PC-3 (cell line): ENCODE data around the gene ZWILCH. TPM values are rescaled to one million over a fixed set of nuclear protein-coding genes. Genes with fewer than 3 reads are reported as not detected.
"Not testable (repeated sequence)": the region's sequence is repeated elsewhere in the genome, so short reads cannot be mapped to it uniquely, and the experiment has no call there.

Source experiments
- ATAC-seq: fragments of 200-7000 bp; cut with Tn5 transposase; 2 replicates; pipeline ENCODE4 v1.9.1; 2020; ENCODE audit warnings: mild to moderate bottlenecking, moderate library complexity
- BruUV-seq: library from RNA; stranded (reverse); fragments of 400-500 nt; replicated peaks from 2 replicates; lab custom pipeline; 2021; lab: Mats Ljungman, UMichigan
- CTCF ChIA-PET: fragments of 300-600 bp; sonication (Branson Sonifier 250); formaldehyde crosslinking; loops from one replicate; lab custom pipeline; 2022; ENCODE audit warnings: antibody characterized with exemption; lab: Charles Lee
- POLR2A ChIA-PET: fragments of 300-600 bp; sonication (Branson Sonifier 250); formaldehyde crosslinking; loops from one replicate; lab custom pipeline; 2022; ENCODE audit warnings: antibody characterized with exemption; ENCODE audit not compliant: unreplicated experiment; lab: Charles Lee
- DNase-seq: peaks from one replicate; pipeline ENCODE4 v3.0.0-alpha.2; 2015
- H2AFZ ChIP-seq: fragments of 300-600 bp; sonication (generic); 2 replicates; pipeline ENCODE4 v1.6.0; 2016; ENCODE audit warnings: antibody characterized with exemption, low read length
- H3F3A ChIP-seq: fragments of 300-600 bp; sonication (generic); one replicate; pipeline ENCODE4 v1.6.0; 2017; ENCODE audit warnings: antibody characterized with exemption, low read length, control low read depth, mild to moderate bottlenecking; ENCODE audit not compliant: unreplicated experiment
- H3K27ac ChIP-seq: fragments of 300-600 bp; sonication (generic); 2 replicates; pipeline ENCODE4 v1.5.1; 2016; ENCODE audit warnings: mild to moderate bottlenecking, low read length
- H3K27me3 ChIP-seq: fragments of 300-600 bp; sonication (generic); 2 replicates; pipeline ENCODE4 v1.6.1; 2016; ENCODE audit warnings: low read length, mixed read lengths
- H3K36me3 ChIP-seq: fragments of 300-600 bp; sonication (generic); 2 replicates; pipeline ENCODE4 v1.6.1; 2016; ENCODE audit warnings: low read depth, mixed run types, low read length, mixed read lengths
- H3K4me1 ChIP-seq: fragments of 300-600 bp; sonication (generic); 2 replicates; pipeline ENCODE4 v1.5.1; 2016; ENCODE audit warnings: low read length; ENCODE audit not compliant: insufficient read depth
- H3K4me2 ChIP-seq: fragments of 300-600 bp; sonication (generic); 2 replicates; pipeline ENCODE4 v1.6.0; 2016; ENCODE audit warnings: low read length
- H3K4me3 ChIP-seq: fragments of 300-600 bp; sonication (generic); 2 replicates; pipeline ENCODE4 v1.5.1; 2016; ENCODE audit warnings: mild to moderate bottlenecking, low read length, mixed read lengths
- H3K79me2 ChIP-seq: fragments of 300-600 bp; sonication (generic); 2 replicates; pipeline ENCODE4 v1.6.1; 2017; ENCODE audit warnings: low read length, mixed read lengths
- H3K9ac ChIP-seq: fragments of 300-600 bp; sonication (generic); 2 replicates; pipeline ENCODE4 v1.6.0; 2016; ENCODE audit warnings: mild to moderate bottlenecking, low read length
- H3K9me2 ChIP-seq: fragments of 300-600 bp; sonication (generic); replicated peaks from 2 replicates; pipeline ENCODE4 v1.6.1; 2016; ENCODE audit warnings: mixed run types, low read length, mixed read lengths
- H3K9me3 ChIP-seq: fragments of 300-600 bp; sonication (generic); 2 replicates; pipeline ENCODE4 v1.6.1; 2016; ENCODE audit warnings: low read length, mixed read lengths
- H4K20me1 ChIP-seq: fragments of 300-600 bp; sonication (generic); 2 replicates; pipeline ENCODE4 v1.6.1; 2016; ENCODE audit warnings: low read length, mixed read lengths
- CTCF ChIP-seq: fragments of 300-600 bp; sonication (generic); conservative IDR thresholded peaks from 2 replicates; pipeline ENCODE4 v1.5.1; 2017; ENCODE audit warnings: antibody characterized with exemption, low read depth, mild to moderate bottlenecking, low read length
- EZH2 ChIP-seq: fragments of 300-600 bp; sonication (generic); IDR thresholded peaks from one replicate; pipeline ENCODE4 v1.6.1; 2017; ENCODE audit warnings: antibody characterized with exemption, mild to moderate bottlenecking, low read length; ENCODE audit not compliant: unreplicated experiment
- EZH2phosphoT487 ChIP-seq: fragments of 300-600 bp; sonication (generic); IDR thresholded peaks from 2 replicates; pipeline ENCODE4 v1.6.1; 2018; ENCODE audit warnings: mild to moderate bottlenecking, antibody characterized with exemption, low read length, borderline replicate concordance
- intact Hi-C: fragments of 100-400 bp; cut with micrococcal nuclease; formaldehyde crosslinking; loops from 2 replicates; pipeline ENCODE4 v1.9.0; 2023
- total RNA-seq: library from RNA; depleted of rRNA; stranded (reverse); fragments of >200 nt; gene quantifications from 2 replicates; pipeline ENCODE4 v1.2.3, GENCODE V29; 2014

The ZWILCH gene
- total RNA-seq, 1 experiment from 2014 or later = 18.1 TPM

- no peak overlapping the region for H3K9ac ChIP-seq
- peaks cover 28% of the 10 kb centered on the region for H3K4me1 ChIP-seq
- H3K4me3 ChIP-seq = no peak overlapping the region
- H3K36me3 ChIP-seq = peaks cover 3% of the 10 kb centered on the region; the same call in 1 of the 2 replicates
- H2AFZ ChIP-seq = no peak overlapping the region
- DNase-seq (no peak), ATAC-seq (no peak)
- no peaks in the 10 kb centered on the region for H3F3A ChIP-seq
- H3K79me2 ChIP-seq = no peaks in the 10 kb centered on the region
- no peaks in the 10 kb centered on the region for H3K9me2 ChIP-seq
- TF ChIP-seq CTCF (no peak), EZH2phosphoT487 (no peak), EZH2 (no peak)
- BruUV-seq = no TSS peak
- H3K4me2 ChIP-seq = no peak overlapping the region
- no peaks in the 10 kb centered on the region for H3K27me3 ChIP-seq
- intact Hi-C loops = no loop called here
- ChIA-PET CTCF (no interaction called here), POLR2A (no interaction called here)
- no peaks in the 10 kb centered on the region for H4K20me1 ChIP-seq
- H3K27ac ChIP-seq = no peak overlapping the region
- H3K9me3 ChIP-seq = no peaks in the 10 kb centered on the region
Measured at GRCh38 chr15:66462627-66463026, 42.5 kb upstream of the ZWILCH start.

- H3F3A ChIP-seq, H3K9me3 ChIP-seq, H3K27me3 ChIP-seq, H4K20me1 ChIP-seq, H3K27ac ChIP-seq, H2AFZ ChIP-seq, H3K36me3 ChIP-seq, DNase-seq, intact Hi-C loops, ATAC-seq, H3K4me2 ChIP-seq, H3K79me2 ChIP-seq, H3K9me2 ChIP-seq, BruUV-seq, H3K4me3 ChIP-seq, POLR2A ChIA-PET, CTCF ChIA-PET, H3K9ac ChIP-seq: not testable (repeated sequence)
- H3K4me1 ChIP-seq = peaks cover 19% of the 10 kb centered on the region
Measured at GRCh38 chr15:66465294-66465693, 39.8 kb upstream of the ZWILCH start.

GRCh38 chr15:66467162-66468040 is 37.7 kb upstream of the ZWILCH start:
- BruUV-seq, H3K36me3 ChIP-seq, H3K9me2 ChIP-seq, H2AFZ ChIP-seq, H3F3A ChIP-seq, H4K20me1 ChIP-seq, H3K9ac ChIP-seq, H3K4me2 ChIP-seq, H3K27ac ChIP-seq, intact Hi-C loops, H3K4me1 ChIP-seq, H3K27me3 ChIP-seq, H3K9me3 ChIP-seq, DNase-seq, CTCF ChIA-PET, ATAC-seq, H3K4me3 ChIP-seq, POLR2A ChIA-PET, H3K79me2 ChIP-seq: not testable (repeated sequence)

- ATAC-seq, H3K9ac ChIP-seq, H3K27ac ChIP-seq, H2AFZ ChIP-seq, H3F3A ChIP-seq, H3K9me3 ChIP-seq, H3K36me3 ChIP-seq, H3K27me3 ChIP-seq, H3K4me3 ChIP-seq, H3K79me2 ChIP-seq, intact Hi-C loops, DNase-seq, CTCF ChIA-PET, H3K4me1 ChIP-seq, H3K9me2 ChIP-seq, H3K4me2 ChIP-seq, BruUV-seq, H4K20me1 ChIP-seq: not testable (repeated sequence)
- POLR2A ChIA-PET = interaction anchor here (0.6 kb wide), 1 partner anchor 1593 kb away, joined by 4 read pairs; no protein-coding TSS in a partner anchor
Measured at GRCh38 chr15:66470825-66471224, 34.3 kb upstream of the ZWILCH start.
